Stimulated activated CD8-positive, alpha-beta memory T cell treated with anti-CD3 and anti-CD28 coated beads, Interleukin-2, amount 100 ng/mL, for 48 hours (primary cell): ENCODE data around the gene FNIP2.
"Not testable (repeated sequence)": the region's sequence is repeated elsewhere in the genome, so short reads cannot be mapped to it uniquely, and the experiment has no call there.

Source experiments
- DNase-seq, 2 donors: peaks; one replicate each; pipeline ENCODE4 v3.0.0-alpha.2; 2020; ENCODE audit warnings: low read depth in 2 of 2

The FNIP2 gene

DNA sequence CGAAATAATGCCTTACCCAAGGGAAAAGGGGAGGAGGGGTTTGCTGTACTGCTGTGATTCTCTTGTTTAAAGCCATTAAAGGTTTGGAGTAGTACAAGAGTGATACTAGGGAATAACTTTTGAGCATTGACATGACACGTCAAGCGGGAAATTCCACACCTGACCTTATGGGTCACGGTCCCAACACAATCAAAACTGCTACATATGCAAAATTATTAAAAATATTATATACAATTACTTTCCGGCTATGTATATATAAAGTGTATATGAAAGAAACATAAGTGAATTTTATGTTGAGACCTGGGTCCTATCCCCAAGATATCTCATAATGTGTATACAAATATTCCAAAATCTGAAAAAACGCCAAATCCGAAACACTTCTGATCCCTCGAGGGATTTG lies 21.0 kb downstream of the FNIP2 start:
- DNase-seq: no peak

DNA sequence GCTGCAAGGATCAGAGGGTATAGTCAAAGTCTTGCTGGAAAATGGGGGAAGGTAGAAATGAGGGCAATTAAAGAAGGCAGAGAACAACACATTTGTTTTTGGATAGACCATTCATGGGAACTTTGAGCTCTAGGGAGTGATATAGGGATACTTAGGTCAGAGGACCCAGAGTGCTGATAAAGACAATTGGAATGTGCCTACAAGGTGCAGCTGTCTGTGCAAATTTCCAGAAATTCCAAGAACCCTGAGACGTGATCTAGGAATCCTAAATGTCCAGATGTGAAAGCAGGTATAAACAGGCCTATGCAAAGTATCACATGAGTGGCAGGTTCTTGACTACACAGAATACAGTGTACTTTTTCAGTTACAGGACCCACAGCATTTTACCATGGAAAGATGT lies 24.2 kb downstream of the FNIP2 start:
- no peak for DNase-seq

DNA sequence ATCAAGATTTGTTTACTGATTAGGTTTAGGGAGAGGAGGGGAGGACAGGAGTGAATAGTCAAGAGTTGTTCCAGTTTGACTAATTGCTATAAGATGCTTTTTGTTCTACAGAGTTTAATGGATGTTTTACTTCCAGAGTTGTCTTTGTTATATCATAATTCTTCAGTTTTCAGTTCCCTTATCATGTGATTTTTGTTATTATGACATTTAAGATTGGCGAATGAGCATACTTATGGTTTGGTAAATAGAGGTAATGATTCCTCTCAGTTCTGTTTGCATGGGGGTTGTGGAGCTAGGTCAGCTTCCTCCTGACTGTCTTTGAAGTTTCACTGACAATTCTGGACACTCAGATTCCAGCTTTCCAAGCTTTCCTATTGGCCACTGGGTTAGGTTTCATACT lies 24.6 kb downstream of the FNIP2 start:
- not testable (repeated sequence) for DNase-seq

DNA sequence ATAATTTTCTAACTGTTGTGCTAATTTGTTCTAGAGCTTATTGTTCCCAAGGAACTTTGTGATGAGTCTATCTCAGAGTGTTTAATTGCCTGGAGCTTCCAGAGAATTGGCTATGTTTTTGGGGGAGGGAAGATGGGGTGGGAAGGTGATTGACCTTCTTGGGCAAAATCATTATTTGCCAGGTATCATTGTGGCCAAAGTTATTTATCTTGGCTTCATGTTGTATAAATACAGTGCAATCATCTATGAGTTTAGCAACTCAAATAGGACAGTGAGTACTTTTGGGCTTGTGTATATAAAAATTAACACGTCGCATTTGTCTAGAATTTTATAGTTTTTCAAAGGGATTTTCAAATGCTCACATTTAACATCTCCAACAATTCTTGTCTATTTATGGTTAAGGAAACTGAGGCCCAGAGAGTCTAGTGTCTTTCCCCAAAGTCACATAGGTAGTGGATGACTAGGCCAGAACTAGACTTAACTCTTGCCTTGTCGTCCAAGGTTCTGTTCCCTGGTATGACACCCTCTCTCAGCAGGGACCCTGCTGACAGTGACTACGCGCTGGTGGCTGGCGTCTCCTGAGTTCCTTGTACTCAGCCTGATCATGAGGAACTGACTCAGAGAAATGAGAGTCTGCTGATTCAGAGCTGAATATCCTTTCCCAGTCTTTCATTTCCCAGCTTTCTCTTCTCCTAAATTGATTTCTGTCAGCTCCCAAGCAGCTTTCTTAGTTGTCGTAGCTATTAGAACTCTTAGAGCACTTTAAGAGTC lies 27.7 kb downstream of the FNIP2 start:
- no peak for DNase-seq

DNA sequence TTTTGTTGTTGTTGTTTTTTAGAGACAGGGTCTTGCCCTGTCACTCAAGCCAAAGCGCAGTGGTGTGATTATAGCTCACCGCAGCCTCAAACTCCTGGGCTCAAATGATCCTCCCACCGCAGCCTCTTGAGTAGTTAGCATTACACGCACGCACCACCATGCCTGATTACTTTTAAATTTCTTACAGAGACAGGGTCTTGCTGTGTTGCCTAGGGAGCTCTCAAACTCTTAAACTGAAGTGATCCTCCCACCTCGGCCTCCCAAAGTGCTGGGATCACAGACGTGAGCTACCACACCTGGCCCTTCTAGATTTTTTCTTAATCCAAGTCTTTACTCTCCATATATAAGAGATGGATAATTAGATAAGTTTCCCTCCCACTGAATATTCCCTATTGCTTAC lies 29.2 kb downstream of the FNIP2 start:
- no peak for DNase-seq

DNA sequence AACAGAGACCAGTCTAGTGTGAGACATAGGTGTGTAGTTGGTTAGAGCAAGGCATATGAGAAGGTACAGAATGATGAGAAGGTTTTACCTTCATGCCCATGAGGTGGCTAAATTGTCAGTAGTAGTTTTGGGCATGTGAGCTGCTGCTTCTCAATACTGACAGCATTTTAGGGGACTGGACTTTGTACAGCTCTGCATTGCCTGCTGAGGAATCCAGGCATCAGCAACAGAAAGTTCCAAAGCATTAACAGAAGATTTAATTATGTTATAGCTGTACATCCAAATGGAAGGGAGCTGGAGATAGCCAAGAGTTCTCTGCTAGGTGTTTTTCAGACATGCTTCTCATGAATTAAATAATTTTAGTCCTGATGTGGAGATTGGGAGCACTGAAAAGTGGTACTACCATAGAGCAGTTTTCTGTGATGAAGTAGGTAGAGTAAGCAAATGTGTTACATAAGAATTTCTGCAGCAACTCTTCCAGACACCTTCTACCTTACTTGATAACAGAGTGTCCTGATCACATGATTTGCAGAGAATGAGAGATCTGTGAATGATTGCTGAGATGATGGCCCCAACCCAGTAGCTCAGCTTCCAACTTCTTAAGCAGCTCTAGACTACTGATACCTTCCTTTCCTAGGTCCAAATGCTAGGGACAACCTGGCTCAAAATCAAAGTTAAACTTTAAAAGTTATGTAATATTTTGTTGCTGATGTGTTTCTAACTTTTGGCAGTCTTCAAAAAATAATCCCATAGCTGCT lies 30.4 kb downstream of the FNIP2 start:
- no peak for DNase-seq

DNA sequence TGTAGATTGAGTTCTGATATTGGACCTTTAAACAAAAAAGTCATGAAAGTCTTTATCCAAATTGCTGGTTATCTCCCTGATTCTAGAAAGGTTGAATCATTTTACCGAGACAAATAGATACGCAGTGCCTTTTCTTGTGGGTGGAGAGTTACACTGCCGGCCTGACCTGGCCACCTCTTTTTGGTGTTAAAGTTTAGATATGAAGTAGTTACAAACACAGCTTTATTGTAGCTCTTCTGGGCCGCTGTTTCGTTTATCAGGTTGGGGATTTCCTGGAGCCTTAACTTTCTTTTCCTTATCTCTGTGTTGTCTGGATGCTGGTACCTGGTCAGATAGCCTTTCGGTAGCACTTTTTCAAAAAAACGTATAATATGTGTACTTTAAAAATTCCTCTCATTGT lies 31.0 kb downstream of the FNIP2 start:
- DNase-seq: no peak

DNA sequence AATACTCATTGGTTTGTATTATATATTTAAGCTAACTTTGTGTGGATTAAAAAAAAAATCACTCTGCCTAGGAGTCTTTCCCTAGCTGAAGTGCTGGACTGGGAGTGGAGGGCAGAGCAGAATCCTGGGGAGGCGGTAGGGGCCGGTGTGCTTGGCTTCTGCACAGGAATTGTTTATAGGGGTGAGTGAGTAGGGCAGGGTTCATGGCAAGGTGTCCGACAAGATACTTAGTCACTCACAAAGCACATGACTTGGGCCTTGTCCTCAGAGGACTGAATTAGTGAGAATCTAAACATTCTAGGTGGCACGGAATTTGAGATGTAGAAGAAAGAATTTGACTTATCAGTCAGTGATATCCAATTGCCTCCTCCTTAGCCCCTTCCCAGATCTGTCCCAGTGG lies 32.2 kb downstream of the FNIP2 start:
- no peak for DNase-seq

DNA sequence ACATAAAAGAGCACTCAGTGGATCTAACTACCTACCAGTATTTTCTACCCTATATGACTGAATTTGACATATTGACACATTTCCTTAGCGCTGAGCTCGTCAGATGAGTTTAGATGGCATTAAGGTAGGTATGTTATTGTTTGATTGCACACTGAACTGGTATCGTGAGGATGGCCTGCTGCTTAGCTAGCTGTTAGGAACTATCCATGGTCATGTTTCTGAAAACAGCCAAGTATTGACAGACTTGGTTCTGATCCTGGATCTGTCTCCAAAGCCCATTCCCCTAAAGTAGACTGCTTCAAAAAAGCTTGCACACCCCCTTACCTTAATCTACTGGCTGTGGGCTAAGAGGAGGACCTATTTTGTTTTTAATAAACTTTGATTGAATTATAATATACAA lies 32.9 kb downstream of the FNIP2 start:
- DNase-seq: no peak

DNA sequence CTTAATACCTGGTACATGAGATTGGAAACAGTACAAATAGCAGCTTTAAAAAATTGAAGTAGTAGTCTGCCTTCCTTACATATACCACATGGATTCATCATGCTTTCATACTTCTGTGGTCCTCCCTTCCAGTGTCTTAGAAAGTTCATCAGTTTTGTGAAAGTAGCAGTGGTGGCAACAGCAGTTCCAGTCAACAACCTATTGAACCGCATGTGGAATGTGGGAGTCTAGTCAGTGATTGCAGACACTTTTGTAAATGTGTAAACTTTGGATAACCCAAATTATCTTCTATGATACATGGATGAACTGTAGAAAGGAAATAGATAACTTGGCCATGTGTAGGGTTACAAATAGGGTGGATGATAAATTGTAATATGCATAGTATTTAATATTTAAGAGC lies 34.1 kb downstream of the FNIP2 start:
- DNase-seq: no peak

DNA sequence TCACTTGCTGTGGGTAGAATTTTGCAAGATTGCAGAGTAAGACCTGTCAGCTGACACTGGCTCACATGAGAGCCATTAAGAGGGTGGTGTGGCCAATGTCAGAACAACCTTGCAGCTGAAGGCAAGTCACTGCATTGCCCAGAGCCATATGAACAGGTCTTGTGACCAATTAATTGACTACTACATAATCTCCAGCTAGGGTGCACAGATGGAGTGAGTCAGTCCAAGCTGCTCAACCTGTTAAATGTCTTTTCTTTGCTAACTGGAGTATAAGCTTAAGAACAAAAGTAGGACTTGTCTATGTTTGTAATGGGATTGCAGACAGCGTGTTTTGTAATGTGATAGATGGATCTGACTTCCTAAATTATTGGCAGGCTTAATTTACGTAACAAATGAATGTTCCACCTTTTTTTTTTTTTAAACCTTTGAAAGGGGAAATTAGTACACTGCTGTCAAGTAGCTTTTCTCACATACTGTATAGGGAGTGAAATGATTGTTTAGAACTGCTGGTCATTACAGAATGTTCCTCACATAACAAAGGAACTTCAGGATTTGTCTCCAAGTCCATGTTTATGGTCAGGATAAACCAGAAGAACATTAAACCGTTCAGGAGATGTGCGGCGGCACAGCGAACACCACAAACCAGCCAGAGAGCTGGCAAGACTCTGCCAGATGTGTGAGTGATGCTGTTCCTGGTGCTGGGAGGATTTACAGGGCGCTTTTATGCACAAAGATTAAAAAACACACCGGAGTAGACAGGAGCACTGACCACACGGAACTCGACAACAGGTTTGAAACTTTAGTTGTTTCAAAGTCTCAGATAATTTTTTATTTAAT lies 37.0 kb downstream of the FNIP2 start:
- no peak for DNase-seq

DNA sequence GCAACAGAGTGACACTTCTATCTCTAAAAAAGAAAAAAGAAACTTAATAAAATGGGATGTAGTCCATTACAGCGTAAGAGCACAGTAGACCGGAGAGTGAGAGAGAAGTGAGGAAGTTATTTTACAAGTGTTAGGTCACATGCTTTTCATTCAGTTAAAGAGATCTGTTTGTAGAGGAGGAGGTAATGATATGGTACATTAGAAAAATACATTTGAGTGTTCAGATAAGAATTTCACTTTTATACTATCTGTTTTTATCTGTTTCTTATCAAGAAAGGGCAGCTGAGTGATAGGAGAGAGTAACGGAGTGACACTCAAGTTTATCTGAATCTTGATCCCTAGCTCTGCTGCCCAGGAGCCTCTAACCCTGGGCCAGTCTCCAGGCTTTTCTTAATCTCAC lies 38.9 kb downstream of the FNIP2 start:
- DNase-seq: no peak

DNA sequence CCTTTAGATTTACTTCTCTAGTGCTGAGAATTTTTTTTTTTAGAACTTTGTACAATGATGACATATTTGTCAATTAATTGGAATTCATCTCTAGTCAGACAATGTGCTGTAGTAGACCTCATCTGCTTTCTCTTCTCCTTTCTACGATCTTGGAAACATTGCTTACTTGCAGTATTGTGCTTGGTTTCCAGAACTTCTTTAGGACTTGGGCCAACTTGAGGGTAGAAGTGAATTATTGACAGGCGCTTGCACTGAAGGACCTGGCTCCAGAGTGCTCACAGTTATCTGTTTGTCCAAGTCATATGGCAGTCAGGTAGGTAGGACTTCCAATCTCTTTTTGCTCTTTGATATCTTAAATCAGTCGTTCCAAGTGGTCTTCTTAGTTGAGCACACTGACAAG lies 39.6 kb downstream of the FNIP2 start:
- no peak for DNase-seq

DNA sequence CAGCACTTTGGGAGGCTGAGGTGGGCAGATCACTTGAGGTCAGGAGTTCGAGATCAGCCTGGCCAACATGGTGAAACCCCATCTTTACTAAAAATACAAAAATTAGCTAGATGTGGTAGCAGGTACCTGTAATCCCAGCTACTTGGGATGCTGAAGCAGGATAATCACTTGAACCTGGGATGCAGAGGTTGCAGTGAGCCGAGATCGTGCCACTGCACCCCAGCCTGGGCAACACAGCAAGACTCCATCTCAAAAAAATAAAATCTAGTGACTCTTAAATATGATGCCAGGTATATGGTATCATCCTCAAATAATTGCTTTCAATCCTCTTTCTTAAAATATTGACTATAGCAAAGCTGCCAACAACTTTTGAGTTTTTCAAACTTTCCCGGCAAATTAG lies 40.4 kb downstream of the FNIP2 start:
- DNase-seq: not testable (repeated sequence)

DNA sequence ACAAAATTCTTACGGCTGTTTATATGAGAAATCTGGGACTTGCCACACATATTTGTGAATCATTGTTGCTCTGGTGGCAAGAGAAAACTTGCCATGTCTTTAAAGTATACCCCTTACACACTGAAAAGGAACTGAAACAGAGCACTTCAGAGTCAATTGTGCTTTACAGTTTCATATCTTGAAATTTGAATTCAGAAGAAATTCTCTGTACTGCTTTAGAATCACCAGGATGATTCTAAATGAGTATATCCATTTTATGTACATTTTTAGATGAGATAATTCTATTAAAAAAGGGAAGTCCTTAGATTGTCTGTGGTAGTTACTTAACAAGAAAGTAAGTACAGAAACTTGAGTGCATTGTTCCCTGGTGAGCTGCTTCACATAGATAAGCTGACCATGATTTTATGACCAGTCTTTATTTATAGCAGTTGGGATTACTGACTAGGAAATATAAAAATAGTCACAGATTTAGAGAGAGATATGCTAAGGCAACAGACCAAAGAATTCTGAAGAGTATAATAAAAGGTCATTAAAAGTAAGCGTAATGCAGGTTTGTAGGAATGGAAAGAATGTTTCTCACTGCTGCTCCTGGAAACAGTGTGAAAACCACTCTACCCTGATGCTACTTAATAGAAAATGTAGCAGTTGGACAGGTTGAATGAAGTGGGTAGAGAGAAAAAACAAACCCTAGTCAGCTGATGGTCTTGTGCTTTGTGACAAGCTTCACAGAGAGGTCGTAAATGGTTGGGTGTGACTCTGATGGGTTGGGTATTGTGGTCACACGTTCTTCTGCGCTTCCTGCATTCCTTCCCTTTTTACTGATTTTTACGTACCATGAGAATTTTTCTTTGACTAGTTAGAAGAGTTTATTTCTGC lies 41.0 kb downstream of the FNIP2 start:
- DNase-seq: no peak

DNA sequence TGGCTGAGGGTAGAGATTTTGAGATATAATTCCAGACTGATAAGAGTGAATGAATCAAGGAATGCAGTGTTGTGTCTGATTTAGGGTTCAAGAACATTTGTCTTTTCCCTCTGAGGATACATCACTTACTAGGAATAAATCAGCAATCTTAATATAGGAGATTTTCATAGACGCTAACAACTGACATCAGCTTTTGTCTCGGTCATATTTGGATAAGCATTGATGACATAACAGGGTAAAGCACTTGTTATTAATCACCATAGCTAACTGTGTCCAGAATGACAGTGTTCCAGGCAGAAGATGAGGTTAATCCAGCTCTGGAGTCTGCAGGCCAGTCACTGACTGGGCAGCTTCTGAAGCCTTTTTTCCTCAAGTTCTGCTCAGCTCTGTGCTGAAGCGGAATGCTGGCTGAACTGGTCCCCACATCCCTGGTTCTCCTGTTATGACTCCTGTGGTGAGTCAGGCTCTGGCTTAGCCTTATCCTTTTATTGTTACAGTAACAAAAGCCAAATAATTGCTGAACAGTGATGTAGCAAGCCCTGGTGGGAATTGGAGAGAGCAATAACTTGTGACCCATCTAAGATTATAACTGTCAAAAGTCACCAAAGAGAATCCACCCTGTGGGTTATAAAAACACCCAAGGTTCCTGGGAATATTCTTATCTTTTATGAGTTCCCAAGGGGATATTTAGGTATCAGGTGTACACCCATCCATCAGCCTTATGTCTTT lies 41.8 kb downstream of the FNIP2 start:
- DNase-seq: no peak

DNA sequence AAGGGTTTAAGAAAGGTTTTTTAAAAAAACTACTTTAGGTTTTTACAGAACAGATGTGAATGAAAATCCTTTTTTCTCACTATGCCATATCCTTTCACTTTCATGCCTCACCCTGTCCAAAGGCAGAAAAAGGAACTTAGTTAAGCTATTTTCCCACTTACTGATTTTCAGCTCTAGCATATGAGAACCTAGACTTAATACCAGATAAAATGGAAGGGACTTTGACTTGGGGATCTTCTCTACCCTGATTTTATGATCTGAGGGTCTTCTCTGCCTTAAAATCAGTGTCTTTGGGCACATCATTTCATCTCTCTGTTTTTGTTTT lies 42.4 kb downstream of the FNIP2 start:
- DNase-seq: no peak

DNA sequence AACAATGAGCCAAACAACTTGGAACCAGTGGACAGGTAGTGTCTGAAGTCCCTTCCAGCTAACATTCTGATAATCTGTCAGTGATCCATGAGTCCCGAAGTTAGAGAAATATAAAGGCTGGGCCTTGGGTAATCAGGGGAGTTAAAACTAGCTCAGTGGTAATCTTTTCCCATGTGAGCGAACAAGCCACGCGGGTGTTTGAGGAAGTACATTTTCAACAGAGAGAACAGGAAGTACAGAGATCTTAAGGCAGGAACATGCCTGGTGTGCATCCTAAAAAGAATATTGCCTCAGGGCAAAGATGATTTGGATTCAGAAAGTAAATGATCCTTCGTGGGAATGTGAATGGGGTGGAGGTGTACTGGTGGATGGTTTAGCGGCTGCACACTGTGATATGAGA lies 42.9 kb downstream of the FNIP2 start:
- no peak for DNase-seq

DNA sequence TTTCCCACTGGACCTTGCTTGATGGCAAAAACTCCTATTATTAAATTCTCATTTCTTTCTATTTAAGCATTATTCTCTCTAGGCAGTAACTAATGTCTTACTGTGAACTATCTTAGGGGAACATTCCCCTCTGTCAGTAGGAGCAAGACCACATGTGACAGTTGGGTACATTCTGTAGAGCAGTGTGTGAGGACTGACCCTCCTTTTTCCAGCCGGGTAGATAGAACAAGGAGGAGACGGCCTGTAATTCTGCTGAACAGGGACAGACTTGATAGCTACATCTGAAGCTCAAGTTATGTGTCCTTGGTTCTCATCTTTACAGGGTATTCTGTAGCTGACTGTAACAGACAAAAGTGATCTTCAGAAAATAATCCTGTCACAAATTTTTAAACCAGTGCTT lies 43.3 kb downstream of the FNIP2 start:
- DNase-seq: no peak

DNA sequence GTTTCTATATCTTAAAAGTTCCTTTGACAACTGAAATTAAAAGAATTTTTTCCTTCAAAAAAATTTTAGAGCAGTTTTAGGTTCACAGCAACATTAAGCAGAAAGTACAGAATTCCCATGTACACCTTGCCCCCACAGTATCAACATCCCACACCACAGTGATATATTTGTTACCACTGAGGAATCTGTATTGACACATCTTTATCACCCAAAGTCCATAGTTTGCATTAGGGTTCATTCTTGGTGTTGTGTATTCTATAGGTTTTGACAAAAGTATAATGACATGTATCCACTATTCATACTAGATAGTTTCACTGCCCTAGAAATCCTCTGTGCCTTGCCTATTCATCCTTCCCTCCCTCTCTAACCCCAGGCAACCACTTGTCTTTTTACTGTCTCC lies 43.7 kb downstream of the FNIP2 start:
- DNase-seq: no peak

DNA sequence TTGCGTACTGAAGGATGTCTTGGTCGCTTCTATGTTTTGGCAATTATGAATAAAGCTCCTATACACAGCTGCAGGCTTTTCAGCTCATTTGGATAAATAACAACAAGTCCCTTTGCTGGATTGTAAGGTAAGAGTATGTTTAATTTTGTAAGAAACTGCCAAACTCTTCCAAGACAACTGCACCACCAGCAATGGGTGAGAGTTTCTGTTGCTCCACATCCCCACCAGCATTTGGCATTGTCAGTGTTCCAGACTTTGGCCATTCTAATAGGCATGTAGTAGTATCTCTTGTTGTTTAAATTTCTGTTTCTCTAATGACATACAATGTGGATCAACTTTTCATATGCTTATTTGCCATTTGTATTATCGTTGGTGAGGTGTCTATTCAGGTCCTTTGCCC lies 44.3 kb downstream of the FNIP2 start:
- DNase-seq: no peak
